Hindlimb muscle (tissue), 1 donor: ENCODE data around the gene MCOLN3. TPM values are rescaled to one million over a fixed set of nuclear protein-coding genes. Genes with fewer than 3 reads are reported as not detected.

Experiments used
- DNase-seq: peaks from one replicate; pipeline ENCODE4 v3.0.0-alpha.2; 2013
- polyA plus RNA-seq: library from polyadenylated mRNA; unstranded; fragments of 120-200 nt; gene quantifications from one replicate; pipeline ENCODE4 v1.2.1, GENCODE V29; 2013; ENCODE audit not compliant: insufficient read length

The MCOLN3 gene
- 2.2 TPM for polyA plus RNA-seq

- DNase-seq: peak; percentile 23
Observed at GRCh38 chr1:85048296-85049064, at the start of gene MCOLN3. Gene MCOLN3 (minus strand): TSS chr1:85048500. CDS start chr1:85045360, 3,140 bp downstream.

- no peak for DNase-seq
Observed at GRCh38 chr1:85093644-85094043, 45.3 kb upstream of the MCOLN3 start.

- peak; percentile 38 for DNase-seq
Observed at GRCh38 chr1:85091671-85092280, 43.5 kb upstream of the MCOLN3 start.

GRCh38 chr1:85090225-85090624 is 41.9 kb upstream of the MCOLN3 start:
- no peak for DNase-seq

GRCh38 chr1:85089203-85089602 is 40.9 kb upstream of the MCOLN3 start:
- no peak for DNase-seq

- no peak for DNase-seq
Observed at GRCh38 chr1:85088408-85088784, 40.1 kb upstream of the MCOLN3 start.

GRCh38 chr1:85087659-85088407 is 39.5 kb upstream of the MCOLN3 start:
- DNase-seq: no peak

GRCh38 chr1:85085417-85085816 is 37.1 kb upstream of the MCOLN3 start:
- DNase-seq: no peak

- DNase-seq: no peak
Observed at GRCh38 chr1:85078903-85079302, 30.6 kb upstream of the MCOLN3 start.

GRCh38 chr1:85074365-85074964 is 26.2 kb upstream of the MCOLN3 start:
- no peak for DNase-seq

- DNase-seq: no peak
Observed at GRCh38 chr1:85070972-85071492, 22.7 kb upstream of the MCOLN3 start.

- DNase-seq: no peak
Observed at GRCh38 chr1:85068846-85069245, 20.5 kb upstream of the MCOLN3 start.

GRCh38 chr1:85065550-85065949 is 17.2 kb upstream of the MCOLN3 start:
- no peak for DNase-seq

GRCh38 chr1:85062425-85063026 is 14.2 kb upstream of the MCOLN3 start:
- DNase-seq: no peak

- DNase-seq: peak; percentile 95
Observed at GRCh38 chr1:85061711-85062424, 13.6 kb upstream of the MCOLN3 start.

- no peak for DNase-seq
Observed at GRCh38 chr1:85060038-85060437, 11.7 kb upstream of the MCOLN3 start.

GRCh38 chr1:85059563-85059962 is 11.3 kb upstream of the MCOLN3 start:
- DNase-seq: no peak

GRCh38 chr1:85058786-85059185 is 10.5 kb upstream of the MCOLN3 start:
- no peak for DNase-seq

- no peak for DNase-seq
Observed at GRCh38 chr1:85058311-85058710, 10.0 kb upstream of the MCOLN3 start.

GRCh38 chr1:85054664-85055063 is 6.4 kb upstream of the MCOLN3 start:
- no peak for DNase-seq

GRCh38 chr1:85049735-85050166 is 1.5 kb upstream of the MCOLN3 start:
- no peak for DNase-seq
